WTC11 (cell line): ENCODE results near the gene NXN. TPM values are rescaled to one million over a fixed set of nuclear protein-coding genes. Genes with fewer than 3 reads are reported as not detected.

Experiments used
- ATAC-seq: fragments of 200-7000 bp; cut with Tn5 transposase; 2 replicates; pipeline ENCODE4 v1.10.0; 2021; ENCODE audit warnings: mild to moderate bottlenecking, moderate library complexity
- CTCF ChIA-PET: fragments of 300-600 bp; sonication (Branson Sonifier 250); formaldehyde crosslinking; loops from one replicate; lab custom pipeline; 2021; ENCODE audit warnings: antibody characterized with exemption; lab: Charles Lee
- POLR2A ChIA-PET: fragments of 350-600 bp; sonication (Branson Sonifier 250); formaldehyde crosslinking; loops from one replicate; lab custom pipeline; 2021; ENCODE audit warnings: antibody characterized with exemption; lab: Charles Lee
- DNase-seq: peaks from one replicate; pipeline ENCODE4 v3.0.0; 2021; ENCODE audit warnings: low spot score
- H3K27ac Mint-ChIP-seq: 2 replicates; pipeline ENCODE4 v1.8.0; 2021; ENCODE audit warnings: mixed read lengths
- H3K27me3 Mint-ChIP-seq: 2 replicates; pipeline ENCODE4 v1.8.0; 2021; ENCODE audit warnings: low read depth, mild to moderate bottlenecking, moderate library complexity, mixed read lengths
- H3K36me3 Mint-ChIP-seq: 2 replicates; pipeline ENCODE4 v1.8.0; 2021; ENCODE audit warnings: mixed read lengths
- H3K4me1 Mint-ChIP-seq: 2 replicates; pipeline ENCODE4 v1.8.0; 2022; ENCODE audit warnings: mixed read lengths
- H3K4me3 Mint-ChIP-seq: 2 replicates; pipeline ENCODE4 v1.8.0; 2021; ENCODE audit warnings: mild to moderate bottlenecking, moderate library complexity, mixed read lengths
- H3K9me3 Mint-ChIP-seq: 2 replicates; pipeline ENCODE4 v1.8.0; 2021; ENCODE audit warnings: mixed read lengths
- CBFB ChIP-seq: sonication (generic); formaldehyde crosslinking; IDR thresholded peaks from 2 replicates; pipeline ENCODE4 v1.8.1; 2022; ENCODE audit warnings: mild to moderate bottlenecking, low read depth, missing genetic modification reagents
- CREB1 ChIP-seq: sonication (generic); formaldehyde crosslinking; IDR thresholded peaks from 2 replicates; pipeline ENCODE4 v1.8.0; 2023; ENCODE audit warnings: mild to moderate bottlenecking, missing genetic modification reagents
- IRF1 ChIP-seq: sonication (generic); formaldehyde crosslinking; IDR thresholded peaks from 2 replicates; pipeline ENCODE4 v1.8.0; 2023; ENCODE audit warnings: missing genetic modification reagents
- JUN ChIP-seq: sonication (generic); formaldehyde crosslinking; IDR thresholded peaks from 2 replicates; pipeline ENCODE4 v1.8.0; 2023; ENCODE audit warnings: mild to moderate bottlenecking, missing genetic modification reagents
- NFATC4 ChIP-seq: fragments of 250-450 bp; sonication (Bioruptor Pico); IDR thresholded peaks from 2 replicates; pipeline ENCODE4 v1.9.0; 2021; ENCODE audit warnings: mild to moderate bottlenecking
- PRRX2 ChIP-seq: fragments of 250-450 bp; sonication (Bioruptor Pico); IDR thresholded peaks from 2 replicates; pipeline ENCODE4 v1.8.0; 2021; ENCODE audit warnings: mild to moderate bottlenecking
- SOX15 ChIP-seq: fragments of 250-450 bp; sonication (Bioruptor Pico); IDR thresholded peaks from 2 replicates; pipeline ENCODE4 v1.9.0; 2021; ENCODE audit warnings: mild to moderate bottlenecking
- ZNF121 ChIP-seq: sonication (generic); formaldehyde crosslinking; IDR thresholded peaks from 2 replicates; pipeline ENCODE4 v1.8.0; 2023; ENCODE audit warnings: missing genetic modification reagents
- ZNF138 ChIP-seq: sonication (generic); formaldehyde crosslinking; conservative IDR thresholded peaks from 2 replicates; pipeline ENCODE4 v1.8.1; 2022; ENCODE audit warnings: mild to moderate bottlenecking, moderate library complexity, missing genetic modification reagents
- ZNF219 ChIP-seq: sonication (generic); formaldehyde crosslinking; IDR thresholded peaks from 2 replicates; pipeline ENCODE4 v1.8.0; 2023; ENCODE audit warnings: missing genetic modification reagents, mild to moderate bottlenecking, borderline replicate concordance
- ZNF396 ChIP-seq: fragments of 250-450 bp; sonication (Bioruptor Pico); IDR thresholded peaks from 2 replicates; pipeline ENCODE4 v1.8.0; 2021; ENCODE audit warnings: mild to moderate bottlenecking, moderate library complexity, borderline replicate concordance
- ZNF423 ChIP-seq: fragments of 250-450 bp; sonication (Bioruptor Pico); IDR thresholded peaks from 2 replicates; pipeline ENCODE4 v2.1.2; 2022; ENCODE audit warnings: mild to moderate bottlenecking, moderate library complexity
- ZNF671 ChIP-seq: fragments of 250-450 bp; sonication (Bioruptor Pico); IDR thresholded peaks from 2 replicates; pipeline ENCODE4 v1.8.0; 2021; ENCODE audit warnings: mild to moderate bottlenecking
- total RNA-seq: library from RNA; stranded (reverse); gene quantifications from 3 replicates; pipeline ENCODE4 v1.2.3, GENCODE V29; 2021
- TF ChIP-seq, protein P1 (sequence below): fragments of 250-450 bp; sonication (Bioruptor Pico); IDR thresholded peaks from 2 replicates; pipeline ENCODE4 v1.9.0; 2021; ENCODE audit warnings: mild to moderate bottlenecking, borderline replicate concordance
- TF ChIP-seq, protein P2 (sequence below): sonication (generic); formaldehyde crosslinking; IDR thresholded peaks from 2 replicates; pipeline ENCODE4 v1.8.0; 2022; ENCODE audit warnings: mild to moderate bottlenecking, missing genetic modification reagents
- TF ChIP-seq, protein P3 (sequence below): sonication (generic); formaldehyde crosslinking; conservative IDR thresholded peaks from 2 replicates; pipeline ENCODE4 v1.8.1; 2022; ENCODE audit warnings: mild to moderate bottlenecking, missing genetic modification reagents
- TF ChIP-seq, protein P4 (sequence below): fragments of 250-450 bp; sonication (Bioruptor Pico); IDR thresholded peaks from 2 replicates; pipeline ENCODE4 v1.9.0; 2021; ENCODE audit warnings: mild to moderate bottlenecking
- TF ChIP-seq, protein P5 (sequence below): fragments of 250-450 bp; sonication (Bioruptor Pico); IDR thresholded peaks from 2 replicates; pipeline ENCODE4 v1.8.0; 2021; ENCODE audit warnings: mild to moderate bottlenecking
- TF ChIP-seq, protein P6 (sequence below): sonication (generic); formaldehyde crosslinking; IDR thresholded peaks from 2 replicates; pipeline ENCODE4 v1.8.0; 2022; ENCODE audit warnings: mild to moderate bottlenecking, missing genetic modification reagents

Gene NXN
- total RNA-seq, 1 experiment from 2014 or later: 96.8 TPM

DNA sequence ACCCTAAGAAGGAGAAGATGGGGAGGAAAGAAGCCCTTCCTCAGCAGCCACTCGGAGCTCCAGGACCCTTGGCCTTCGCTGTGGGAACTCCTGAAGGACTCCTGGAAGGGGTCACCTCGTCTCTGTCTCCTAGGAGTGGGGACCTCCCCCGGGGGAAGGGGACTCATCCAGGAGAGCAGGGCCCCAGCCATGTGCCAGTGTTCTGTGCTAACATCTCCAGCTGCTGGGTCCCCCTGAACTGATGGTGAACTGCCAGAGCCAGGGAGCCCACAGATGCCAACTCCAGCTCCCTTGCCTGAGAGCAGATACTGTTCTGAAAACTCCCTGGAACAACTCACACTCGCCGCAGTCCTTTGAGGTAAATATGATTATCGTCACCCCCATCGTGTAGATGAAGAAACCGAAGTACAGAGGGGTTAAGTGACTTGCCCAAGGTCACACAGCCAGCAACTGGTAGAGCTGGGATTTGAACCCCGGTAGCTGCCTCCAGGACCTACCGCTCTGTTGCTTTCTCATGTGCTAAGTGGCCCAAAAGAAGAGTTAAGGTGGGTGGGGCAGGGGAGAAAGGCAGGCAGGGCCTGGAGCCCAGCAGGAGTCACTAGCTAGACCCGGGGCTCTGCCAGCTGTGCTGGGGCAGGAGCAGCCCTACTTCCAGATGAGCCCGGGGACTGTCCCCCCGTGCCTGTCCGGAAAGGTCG is 27.9 kb upstream of the NXN start:
- ChIA-PET CTCF (interaction anchor here (1.9 to 9.1 kb wide), 2 partner anchors 11 to 48 kb away, joined by 8 to 56 read pairs; partner anchors contain the start of gene TIMM22), POLR2A (interaction anchor here (0.5 kb wide), 1 partner anchor 226 kb away, joined by 5 read pairs; no protein-coding TSS in a partner anchor)
- DNase-seq (no peak), ATAC-seq (no peak)
- no peak for TF ChIP-seq ZNF396 (CRISPR knock-in tag)
- TF ChIP-seq, protein P1, sequence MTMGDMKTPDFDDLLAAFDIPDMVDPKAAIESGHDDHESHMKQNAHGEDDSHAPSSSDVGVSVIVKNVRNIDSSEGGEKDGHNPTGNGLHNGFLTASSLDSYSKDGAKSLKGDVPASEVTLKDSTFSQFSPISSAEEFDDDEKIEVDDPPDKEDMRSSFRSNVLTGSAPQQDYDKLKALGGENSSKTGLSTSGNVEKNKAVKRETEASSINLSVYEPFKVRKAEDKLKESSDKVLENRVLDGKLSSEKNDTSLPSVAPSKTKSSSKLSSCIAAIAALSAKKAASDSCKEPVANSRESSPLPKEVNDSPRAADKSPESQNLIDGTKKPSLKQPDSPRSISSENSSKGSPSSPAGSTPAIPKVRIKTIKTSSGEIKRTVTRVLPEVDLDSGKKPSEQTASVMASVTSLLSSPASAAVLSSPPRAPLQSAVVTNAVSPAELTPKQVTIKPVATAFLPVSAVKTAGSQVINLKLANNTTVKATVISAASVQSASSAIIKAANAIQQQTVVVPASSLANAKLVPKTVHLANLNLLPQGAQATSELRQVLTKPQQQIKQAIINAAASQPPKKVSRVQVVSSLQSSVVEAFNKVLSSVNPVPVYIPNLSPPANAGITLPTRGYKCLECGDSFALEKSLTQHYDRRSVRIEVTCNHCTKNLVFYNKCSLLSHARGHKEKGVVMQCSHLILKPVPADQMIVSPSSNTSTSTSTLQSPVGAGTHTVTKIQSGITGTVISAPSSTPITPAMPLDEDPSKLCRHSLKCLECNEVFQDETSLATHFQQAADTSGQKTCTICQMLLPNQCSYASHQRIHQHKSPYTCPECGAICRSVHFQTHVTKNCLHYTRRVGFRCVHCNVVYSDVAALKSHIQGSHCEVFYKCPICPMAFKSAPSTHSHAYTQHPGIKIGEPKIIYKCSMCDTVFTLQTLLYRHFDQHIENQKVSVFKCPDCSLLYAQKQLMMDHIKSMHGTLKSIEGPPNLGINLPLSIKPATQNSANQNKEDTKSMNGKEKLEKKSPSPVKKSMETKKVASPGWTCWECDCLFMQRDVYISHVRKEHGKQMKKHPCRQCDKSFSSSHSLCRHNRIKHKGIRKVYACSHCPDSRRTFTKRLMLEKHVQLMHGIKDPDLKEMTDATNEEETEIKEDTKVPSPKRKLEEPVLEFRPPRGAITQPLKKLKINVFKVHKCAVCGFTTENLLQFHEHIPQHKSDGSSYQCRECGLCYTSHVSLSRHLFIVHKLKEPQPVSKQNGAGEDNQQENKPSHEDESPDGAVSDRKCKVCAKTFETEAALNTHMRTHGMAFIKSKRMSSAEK: no peak
- TF ChIP-seq, protein P2, sequence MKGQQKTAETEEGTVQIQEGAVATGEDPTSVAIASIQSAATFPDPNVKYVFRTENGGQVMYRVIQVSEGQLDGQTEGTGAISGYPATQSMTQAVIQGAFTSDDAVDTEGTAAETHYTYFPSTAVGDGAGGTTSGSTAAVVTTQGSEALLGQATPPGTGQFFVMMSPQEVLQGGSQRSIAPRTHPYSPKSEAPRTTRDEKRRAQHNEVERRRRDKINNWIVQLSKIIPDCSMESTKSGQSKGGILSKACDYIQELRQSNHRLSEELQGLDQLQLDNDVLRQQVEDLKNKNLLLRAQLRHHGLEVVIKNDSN (CRISPR knock-in tag): no peak
- no peak for TF ChIP-seq SOX15 (CRISPR knock-in tag)
- no peak for TF ChIP-seq IRF1
- TF ChIP-seq CBFB (CRISPR knock-in tag): no peak
- TF ChIP-seq JUN (CRISPR knock-in tag): no peak
- TF ChIP-seq, protein P3, sequence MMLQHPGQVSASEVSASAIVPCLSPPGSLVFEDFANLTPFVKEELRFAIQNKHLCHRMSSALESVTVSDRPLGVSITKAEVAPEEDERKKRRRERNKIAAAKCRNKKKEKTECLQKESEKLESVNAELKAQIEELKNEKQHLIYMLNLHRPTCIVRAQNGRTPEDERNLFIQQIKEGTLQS (CRISPR knock-in tag): no peak
- no peak for TF ChIP-seq NFATC4 (CRISPR knock-in tag)
- TF ChIP-seq, protein P4, sequence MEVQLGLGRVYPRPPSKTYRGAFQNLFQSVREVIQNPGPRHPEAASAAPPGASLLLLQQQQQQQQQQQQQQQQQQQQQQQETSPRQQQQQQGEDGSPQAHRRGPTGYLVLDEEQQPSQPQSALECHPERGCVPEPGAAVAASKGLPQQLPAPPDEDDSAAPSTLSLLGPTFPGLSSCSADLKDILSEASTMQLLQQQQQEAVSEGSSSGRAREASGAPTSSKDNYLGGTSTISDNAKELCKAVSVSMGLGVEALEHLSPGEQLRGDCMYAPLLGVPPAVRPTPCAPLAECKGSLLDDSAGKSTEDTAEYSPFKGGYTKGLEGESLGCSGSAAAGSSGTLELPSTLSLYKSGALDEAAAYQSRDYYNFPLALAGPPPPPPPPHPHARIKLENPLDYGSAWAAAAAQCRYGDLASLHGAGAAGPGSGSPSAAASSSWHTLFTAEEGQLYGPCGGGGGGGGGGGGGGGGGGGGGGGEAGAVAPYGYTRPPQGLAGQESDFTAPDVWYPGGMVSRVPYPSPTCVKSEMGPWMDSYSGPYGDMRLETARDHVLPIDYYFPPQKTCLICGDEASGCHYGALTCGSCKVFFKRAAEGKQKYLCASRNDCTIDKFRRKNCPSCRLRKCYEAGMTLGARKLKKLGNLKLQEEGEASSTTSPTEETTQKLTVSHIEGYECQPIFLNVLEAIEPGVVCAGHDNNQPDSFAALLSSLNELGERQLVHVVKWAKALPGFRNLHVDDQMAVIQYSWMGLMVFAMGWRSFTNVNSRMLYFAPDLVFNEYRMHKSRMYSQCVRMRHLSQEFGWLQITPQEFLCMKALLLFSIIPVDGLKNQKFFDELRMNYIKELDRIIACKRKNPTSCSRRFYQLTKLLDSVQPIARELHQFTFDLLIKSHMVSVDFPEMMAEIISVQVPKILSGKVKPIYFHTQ (CRISPR knock-in tag): no peak
- no peak for TF ChIP-seq ZNF219 (CRISPR knock-in tag)
- no peak for TF ChIP-seq ZNF423 (CRISPR knock-in tag)
- TF ChIP-seq ZNF121 (CRISPR knock-in tag): no peak
- TF ChIP-seq PRRX2 (CRISPR knock-in tag): no peak
- no peak for TF ChIP-seq ZNF138 (CRISPR knock-in tag)
- TF ChIP-seq, protein P5, sequence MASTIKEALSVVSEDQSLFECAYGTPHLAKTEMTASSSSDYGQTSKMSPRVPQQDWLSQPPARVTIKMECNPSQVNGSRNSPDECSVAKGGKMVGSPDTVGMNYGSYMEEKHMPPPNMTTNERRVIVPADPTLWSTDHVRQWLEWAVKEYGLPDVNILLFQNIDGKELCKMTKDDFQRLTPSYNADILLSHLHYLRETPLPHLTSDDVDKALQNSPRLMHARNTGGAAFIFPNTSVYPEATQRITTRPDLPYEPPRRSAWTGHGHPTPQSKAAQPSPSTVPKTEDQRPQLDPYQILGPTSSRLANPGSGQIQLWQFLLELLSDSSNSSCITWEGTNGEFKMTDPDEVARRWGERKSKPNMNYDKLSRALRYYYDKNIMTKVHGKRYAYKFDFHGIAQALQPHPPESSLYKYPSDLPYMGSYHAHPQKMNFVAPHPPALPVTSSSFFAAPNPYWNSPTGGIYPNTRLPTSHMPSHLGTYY (CRISPR knock-in tag): no peak
- no peak for TF ChIP-seq ZNF671 (CRISPR knock-in tag)
- no peak for TF ChIP-seq CREB1
- TF ChIP-seq, protein P6, sequence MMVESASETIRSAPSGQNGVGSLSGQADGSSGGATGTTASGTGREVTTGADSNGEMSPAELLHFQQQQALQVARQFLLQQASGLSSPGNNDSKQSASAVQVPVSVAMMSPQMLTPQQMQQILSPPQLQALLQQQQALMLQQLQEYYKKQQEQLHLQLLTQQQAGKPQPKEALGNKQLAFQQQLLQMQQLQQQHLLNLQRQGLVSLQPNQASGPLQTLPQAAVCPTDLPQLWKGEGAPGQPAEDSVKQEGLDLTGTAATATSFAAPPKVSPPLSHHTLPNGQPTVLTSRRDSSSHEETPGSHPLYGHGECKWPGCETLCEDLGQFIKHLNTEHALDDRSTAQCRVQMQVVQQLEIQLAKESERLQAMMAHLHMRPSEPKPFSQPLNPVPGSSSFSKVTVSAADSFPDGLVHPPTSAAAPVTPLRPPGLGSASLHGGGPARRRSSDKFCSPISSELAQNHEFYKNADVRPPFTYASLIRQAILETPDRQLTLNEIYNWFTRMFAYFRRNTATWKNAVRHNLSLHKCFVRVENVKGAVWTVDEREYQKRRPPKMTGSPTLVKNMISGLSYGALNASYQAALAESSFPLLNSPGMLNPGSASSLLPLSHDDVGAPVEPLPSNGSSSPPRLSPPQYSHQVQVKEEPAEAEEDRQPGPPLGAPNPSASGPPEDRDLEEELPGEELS (CRISPR knock-in tag): no peak
- peaks cover 7% of the 10 kb centered on the region for H3K4me1 Mint-ChIP-seq
- no peak overlapping the region for H3K27ac Mint-ChIP-seq
- 0 out of 2 replicates have a peak, but pooled peaks cover 6% of the 10 kb centered on the region for H3K36me3 Mint-ChIP-seq
- no peaks in the 10 kb centered on the region for H3K27me3 Mint-ChIP-seq
- no peaks in the 10 kb centered on the region for H3K9me3 Mint-ChIP-seq
- H3K4me3 Mint-ChIP-seq: no peak overlapping the region
